HepG2 (cell line): ENCODE results near the gene SLC10A2.

ENCODE experiments used
- HMG20B ChIP-seq: conservative IDR thresholded peaks from 2 replicates; pipeline ENCODE4 v1.6.1; 2016; ENCODE audit warnings: missing genetic modification reagents, missing compliant biosample characterization
- SMARCE1 ChIP-seq: fragments of 450-650 bp; IDR thresholded peaks from 2 replicates; pipeline ENCODE4 v1.6.1; 2017; ENCODE audit warnings: borderline replicate concordance
- ZBTB34 ChIP-seq: sonication (generic); formaldehyde crosslinking; IDR thresholded peaks from 2 replicates; pipeline ENCODE4 v1.8.0; 2022; ENCODE audit warnings: mild to moderate bottlenecking, missing genetic modification reagents
- TF ChIP-seq, protein P1 (sequence below): sonication (generic); formaldehyde crosslinking; IDR thresholded peaks from 2 replicates; pipeline ENCODE4 v1.8.1; 2022; ENCODE audit warnings: low read depth, mild to moderate bottlenecking, missing genetic modification reagents
- TF ChIP-seq, protein P2 (sequence below): sonication (generic); formaldehyde crosslinking; IDR thresholded peaks from 2 replicates; pipeline ENCODE4 v1.4.0; 2020; ENCODE audit warnings: missing genetic modification reagents, borderline replicate concordance

DNA sequence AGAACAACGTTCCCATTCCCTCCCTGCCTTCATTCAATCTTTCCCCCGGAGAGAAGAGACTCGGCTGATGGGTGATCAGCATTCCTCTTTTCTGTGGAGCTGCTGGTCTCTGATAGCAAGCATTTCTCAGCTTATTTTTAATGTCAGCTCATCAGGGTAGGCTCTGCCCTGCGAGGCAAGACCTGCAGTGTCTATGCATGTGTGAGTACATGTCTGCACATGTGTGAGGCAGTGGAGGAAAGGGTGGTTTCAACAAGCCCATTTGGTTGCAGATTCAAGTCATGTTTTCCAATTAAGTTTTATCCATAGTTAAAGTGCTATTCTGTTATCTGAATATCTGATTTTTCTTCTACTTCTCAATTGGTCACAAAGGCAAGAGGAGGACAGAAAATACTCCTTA, 19.5 kb downstream of the SLC10A2 start:
- TF ChIP-seq, protein P1, sequence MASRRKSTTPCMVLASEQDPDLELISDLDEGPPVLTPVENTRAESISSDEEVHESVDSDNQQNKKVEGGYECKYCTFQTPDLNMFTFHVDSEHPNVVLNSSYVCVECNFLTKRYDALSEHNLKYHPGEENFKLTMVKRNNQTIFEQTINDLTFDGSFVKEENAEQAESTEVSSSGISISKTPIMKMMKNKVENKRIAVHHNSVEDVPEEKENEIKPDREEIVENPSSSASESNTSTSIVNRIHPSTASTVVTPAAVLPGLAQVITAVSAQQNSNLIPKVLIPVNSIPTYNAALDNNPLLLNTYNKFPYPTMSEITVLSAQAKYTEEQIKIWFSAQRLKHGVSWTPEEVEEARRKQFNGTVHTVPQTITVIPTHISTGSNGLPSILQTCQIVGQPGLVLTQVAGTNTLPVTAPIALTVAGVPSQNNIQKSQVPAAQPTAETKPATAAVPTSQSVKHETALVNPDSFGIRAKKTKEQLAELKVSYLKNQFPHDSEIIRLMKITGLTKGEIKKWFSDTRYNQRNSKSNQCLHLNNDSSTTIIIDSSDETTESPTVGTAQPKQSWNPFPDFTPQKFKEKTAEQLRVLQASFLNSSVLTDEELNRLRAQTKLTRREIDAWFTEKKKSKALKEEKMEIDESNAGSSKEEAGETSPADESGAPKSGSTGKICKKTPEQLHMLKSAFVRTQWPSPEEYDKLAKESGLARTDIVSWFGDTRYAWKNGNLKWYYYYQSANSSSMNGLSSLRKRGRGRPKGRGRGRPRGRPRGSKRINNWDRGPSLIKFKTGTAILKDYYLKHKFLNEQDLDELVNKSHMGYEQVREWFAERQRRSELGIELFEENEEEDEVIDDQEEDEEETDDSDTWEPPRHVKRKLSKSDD (CRISPR knock-in tag), result no peak
- TF ChIP-seq, protein P2, sequence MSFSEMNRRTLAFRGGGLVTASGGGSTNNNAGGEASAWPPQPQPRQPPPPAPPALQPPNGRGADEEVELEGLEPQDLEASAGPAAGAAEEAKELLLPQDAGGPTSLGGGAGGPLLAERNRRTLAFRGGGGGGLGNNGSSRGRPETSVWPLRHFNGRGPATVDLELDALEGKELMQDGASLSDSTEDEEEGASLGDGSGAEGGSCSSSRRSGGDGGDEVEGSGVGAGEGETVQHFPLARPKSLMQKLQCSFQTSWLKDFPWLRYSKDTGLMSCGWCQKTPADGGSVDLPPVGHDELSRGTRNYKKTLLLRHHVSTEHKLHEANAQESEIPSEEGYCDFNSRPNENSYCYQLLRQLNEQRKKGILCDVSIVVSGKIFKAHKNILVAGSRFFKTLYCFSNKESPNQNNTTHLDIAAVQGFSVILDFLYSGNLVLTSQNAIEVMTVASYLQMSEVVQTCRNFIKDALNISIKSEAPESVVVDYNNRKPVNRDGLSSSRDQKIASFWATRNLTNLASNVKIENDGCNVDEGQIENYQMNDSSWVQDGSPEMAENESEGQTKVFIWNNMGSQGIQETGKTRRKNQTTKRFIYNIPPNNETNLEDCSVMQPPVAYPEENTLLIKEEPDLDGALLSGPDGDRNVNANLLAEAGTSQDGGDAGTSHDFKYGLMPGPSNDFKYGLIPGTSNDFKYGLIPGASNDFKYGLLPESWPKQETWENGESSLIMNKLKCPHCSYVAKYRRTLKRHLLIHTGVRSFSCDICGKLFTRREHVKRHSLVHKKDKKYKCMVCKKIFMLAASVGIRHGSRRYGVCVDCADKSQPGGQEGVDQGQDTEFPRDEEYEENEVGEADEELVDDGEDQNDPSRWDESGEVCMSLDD (CRISPR knock-in tag), result no peak
- no peak for TF ChIP-seq HMG20B (CRISPR knock-in tag)
- no peak for TF ChIP-seq SMARCE1
- no peak for TF ChIP-seq ZBTB34 (CRISPR knock-in tag)
